ENCODE measurements around the gene UVSSA.
"Not testable (repeated sequence)": the region's sequence is repeated elsewhere in the genome, so short reads cannot be mapped to it uniquely, and the experiment has no call there.

Gene UVSSA

GRCh38 chr4:1332686-1333085, 14.3 kb upstream of the UVSSA start:
- no peak for DNase-seq

- DNase-seq: no peak
Measured at GRCh38 chr4:1333256-1333655, 13.8 kb upstream of the UVSSA start.

- not testable (repeated sequence) for DNase-seq
Measured at GRCh38 chr4:1333851-1334578, 13.0 kb upstream of the UVSSA start.

- no peak for DNase-seq
Measured at GRCh38 chr4:1334579-1334895, 12.5 kb upstream of the UVSSA start.

DNA sequence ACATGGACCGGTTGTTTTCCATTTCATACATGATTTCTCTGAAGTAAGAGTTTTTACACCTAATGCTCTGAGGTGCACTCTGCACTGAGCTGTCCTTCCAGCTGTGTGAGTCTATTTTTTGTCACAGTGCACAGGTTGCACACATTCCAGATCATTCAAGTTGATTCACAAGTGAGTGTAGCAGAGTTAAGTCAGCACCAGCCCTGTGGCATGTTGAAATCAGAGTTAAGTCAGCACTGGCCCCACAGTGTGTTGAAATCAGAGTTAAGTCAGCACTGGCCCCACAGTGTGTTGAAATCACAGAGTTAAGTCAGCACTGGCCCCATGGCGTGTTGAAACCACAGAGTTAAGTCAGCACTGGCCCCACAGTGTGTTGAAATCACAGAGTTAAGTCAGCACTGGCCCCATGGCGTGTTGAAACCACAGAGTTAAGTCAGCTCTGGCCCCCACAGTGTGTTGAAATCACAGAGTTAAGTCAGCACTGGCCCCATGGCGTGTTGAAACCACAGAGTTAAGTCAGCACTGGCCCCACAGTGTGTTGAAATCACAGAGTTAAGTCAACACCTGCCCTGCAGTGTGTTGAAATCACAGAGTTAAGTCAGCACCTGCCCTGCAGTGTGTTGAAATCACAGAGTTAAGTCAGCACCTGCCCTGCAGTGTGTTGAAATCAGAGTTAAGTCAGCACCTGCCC, 11.7 kb upstream of the UVSSA start:
- DNase-seq: not testable (repeated sequence)

DNA sequence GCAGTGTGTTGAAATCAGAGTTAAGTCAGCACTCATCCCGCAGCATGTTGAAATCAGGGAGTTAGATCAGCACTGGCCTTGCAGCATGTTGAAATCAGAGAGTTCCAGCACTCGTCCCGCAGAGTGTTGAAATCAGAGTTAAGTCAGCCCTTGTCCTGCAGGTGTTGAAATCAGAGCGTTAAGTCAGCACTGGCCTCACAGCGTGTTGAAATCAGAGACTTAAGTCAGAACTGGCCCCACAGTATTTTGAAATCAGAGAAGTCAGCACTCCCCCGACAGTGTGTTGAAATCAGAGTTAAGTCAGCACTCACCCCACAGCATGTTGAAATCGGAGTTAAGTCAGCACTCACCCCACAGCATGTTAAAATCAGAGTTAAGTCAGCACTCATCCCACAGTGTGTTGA, 10.9 kb upstream of the UVSSA start:
- DNase-seq: no peak

DNA sequence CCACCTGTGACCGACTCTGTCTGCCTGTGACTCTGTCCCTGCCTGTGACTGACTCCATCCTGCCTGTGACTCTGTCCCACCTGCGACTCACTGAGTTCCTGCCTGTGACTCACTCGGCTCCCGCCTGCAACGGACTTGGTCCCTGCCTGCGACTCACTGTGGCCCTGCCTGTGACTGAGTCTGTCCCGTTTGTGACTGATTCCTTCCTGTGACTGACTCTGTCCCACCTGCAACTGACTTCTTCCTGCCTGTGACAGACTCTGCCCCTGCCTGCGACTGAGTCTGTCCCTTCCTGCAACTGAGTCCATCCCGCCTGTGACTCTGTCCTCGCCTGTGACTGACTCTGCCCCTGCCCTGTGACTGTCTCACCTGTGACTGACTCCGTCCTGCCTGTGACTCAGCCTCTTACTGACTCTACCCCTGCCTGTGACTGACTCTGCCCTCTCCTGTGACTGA, 9.6 kb upstream of the UVSSA start:
- peak; percentile 61 for DNase-seq

DNA sequence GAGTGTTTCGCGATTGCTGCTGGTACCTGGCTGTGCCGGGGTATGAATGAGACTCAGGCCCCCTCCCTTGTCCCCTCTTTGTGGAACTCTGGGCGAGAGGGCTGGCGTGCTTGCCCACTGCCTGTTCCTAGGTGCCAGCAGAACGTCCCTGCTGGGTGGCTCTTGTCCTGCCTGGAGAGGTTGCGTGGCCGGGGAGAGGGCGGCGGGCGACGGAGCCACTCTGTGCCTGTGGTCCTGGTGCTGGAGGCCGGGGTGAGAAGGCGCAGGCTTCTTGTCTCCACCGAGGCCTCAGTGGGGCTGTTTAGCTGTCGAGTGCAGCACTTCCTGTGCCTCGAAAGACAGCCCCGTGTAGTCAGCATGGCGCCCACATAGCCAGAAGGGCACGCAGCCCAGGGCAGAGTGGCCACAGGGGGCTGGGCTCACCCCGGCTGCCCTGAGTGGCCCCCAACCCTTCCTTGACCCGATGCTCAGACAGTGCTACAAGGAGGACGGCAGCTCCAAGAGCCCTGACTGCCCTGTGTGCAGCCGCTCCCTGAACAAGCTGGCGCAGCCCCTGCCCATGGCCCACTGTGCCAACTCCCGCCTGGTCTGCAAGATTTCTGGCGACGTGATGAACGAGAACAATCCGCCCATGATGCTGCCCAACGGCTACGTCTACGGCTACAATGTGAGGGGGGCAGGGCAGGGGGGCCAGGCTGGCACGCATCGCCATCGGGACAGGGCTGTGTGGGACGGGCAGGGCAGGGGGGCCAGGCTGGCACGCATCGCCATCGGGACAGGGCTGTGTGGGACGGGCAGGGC, 8.9 kb upstream of the UVSSA start:
- DNase-seq: no peak

- no peak for DNase-seq
Measured at GRCh38 chr4:1338752-1339414, 8.1 kb upstream of the UVSSA start.

DNA sequence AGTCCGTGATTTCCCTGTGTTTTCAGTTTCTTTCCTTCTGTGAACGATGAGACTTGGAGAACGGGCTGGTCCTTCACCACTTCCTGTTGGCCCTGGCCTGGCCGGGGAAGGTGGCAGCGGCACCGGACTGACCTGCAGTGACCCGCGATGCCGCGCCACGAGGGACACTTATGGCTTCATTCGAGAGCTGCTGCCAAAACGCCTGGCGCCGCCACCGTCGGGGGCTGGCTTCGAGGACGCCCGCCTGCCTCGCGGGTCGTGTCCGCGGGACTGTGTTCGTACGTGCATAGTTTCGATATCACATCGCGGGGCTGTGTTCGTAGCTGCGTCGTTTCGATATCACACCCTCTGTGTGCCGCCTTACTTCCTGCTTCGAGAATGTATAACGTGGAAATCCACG, 7.5 kb upstream of the UVSSA start:
- no peak for DNase-seq

DNA sequence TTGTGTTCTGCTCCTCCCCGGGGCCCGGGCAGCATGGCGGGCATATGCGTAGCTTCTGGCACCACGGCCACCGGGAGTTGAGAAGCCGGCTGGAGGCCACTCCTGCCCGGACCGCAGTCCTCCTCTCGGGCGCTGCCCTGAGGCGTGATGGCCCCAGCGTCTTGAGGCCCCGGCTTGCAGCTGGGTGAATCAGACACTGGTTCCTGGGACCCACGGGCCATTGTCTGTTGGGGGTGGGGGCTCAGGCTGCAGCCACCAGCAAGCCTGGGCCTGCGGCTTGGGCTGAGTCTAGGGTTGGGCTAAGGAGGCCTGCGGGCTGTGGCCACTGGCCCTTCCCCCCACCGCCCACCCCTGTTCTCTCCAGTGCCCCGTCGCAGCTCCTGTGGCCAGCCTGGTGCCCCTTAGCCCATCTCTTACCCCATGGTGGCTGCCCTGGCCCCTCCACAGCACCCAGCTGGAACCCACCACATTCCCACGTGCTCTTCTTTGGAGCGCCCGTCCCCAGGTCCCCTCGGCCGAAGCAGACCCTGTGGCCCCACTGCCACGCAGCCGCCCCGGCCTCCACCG, 6.7 kb upstream of the UVSSA start:
- DNase-seq: no peak

GRCh38 chr4:1340861-1341260, 6.1 kb upstream of the UVSSA start:
- DNase-seq: no peak

- DNase-seq: no peak
Measured at GRCh38 chr4:1342003-1342402, 5.0 kb upstream of the UVSSA start.

- peak; percentile 36 for DNase-seq
Measured at GRCh38 chr4:1344696-1345095, 2.3 kb upstream of the UVSSA start.

- DNase-seq: peak; percentile 88
Measured at GRCh38 chr4:1345903-1346780, 866 bp upstream of the UVSSA start.

GRCh38 chr4:1347410-1347864, 429 bp downstream of the UVSSA start:
- DNase-seq: peak; percentile 91

DNA sequence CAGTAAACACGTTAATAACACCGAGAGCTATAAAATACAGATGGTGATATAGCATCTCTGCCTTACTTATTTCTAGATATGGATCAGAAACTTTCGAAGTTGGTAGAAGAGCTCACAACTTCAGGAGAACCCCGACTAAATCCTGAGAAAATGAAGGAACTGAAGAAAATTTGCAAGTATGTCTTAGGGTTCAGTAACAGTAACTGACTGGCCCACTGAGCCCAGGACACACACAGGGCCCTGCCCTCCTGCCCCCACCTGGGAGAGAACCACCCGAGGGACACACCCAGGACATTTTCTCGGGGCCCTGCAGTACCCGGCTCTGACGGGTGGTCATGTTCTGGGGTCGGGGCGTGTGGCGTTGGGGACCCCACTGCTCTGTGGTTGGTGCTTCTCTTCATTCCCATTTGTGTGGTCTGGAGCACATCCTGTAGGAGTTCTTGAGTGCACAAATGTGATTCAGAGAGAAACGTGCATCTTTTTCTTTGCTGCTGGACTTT, 1.1 kb downstream of the UVSSA start:
- no peak for DNase-seq

GRCh38 chr4:1348746-1349145, 1.7 kb downstream of the UVSSA start:
- no peak for DNase-seq

- no peak for DNase-seq
Measured at GRCh38 chr4:1349359-1350168, 2.6 kb downstream of the UVSSA start.

GRCh38 chr4:1350169-1350520, 3.1 kb downstream of the UVSSA start:
- DNase-seq: no peak
